ENCODE measurements around the gene KDM4C. TPM values are rescaled to one million over a fixed set of nuclear protein-coding genes. Genes with fewer than 3 reads are reported as not detected.

The KDM4C gene
- total and polyA plus RNA-seq, 2 of the 8 experiments (the other 6 are each of a cell fraction or from before 2014, with no cell fraction given): 13.0 to 26.1 TPM

DNA sequence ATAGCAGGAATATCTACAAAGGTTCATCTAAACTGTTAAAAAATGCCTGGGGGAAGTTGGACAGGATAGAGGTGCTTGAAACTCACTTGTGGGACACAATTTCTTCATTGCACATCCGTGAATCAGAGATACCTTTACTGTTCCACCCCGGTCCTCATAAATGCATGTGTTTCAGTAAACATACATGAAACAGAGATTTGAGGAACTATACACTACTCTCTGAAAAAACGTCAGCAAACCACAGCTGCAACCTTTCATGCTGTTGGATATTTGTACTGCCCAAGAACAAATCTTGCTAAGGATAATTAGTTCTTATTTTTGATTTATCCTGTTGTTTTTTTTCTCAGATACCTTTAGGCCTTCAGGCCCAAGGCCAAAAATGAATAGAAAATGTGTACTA, 337.3 kb downstream of the KDM4C start:
- Histone ChIP-seq H4K8ac (ENCODE audit: extremely low read depth, insufficient read depth, low read length) (no peak overlapping the region), H3K18ac (ENCODE audit: extremely low read depth, low read length) (no peak overlapping the region), H4K5ac (ENCODE audit: insufficient read length, low read depth, low read length) (no peak overlapping the region), H3K14ac (ENCODE audit: insufficient read length) (no peak overlapping the region), H2BK15ac (ENCODE audit: low read length) (no peak overlapping the region), H2AFZ (ENCODE audit: low read length) (no peak overlapping the region), H4K20me1 (replicated peaks in 1 of 2; ENCODE audit: control insufficient read depth in 1 of 2, insufficient read depth in 2 of 2, low read length in 2 of 2) (no peaks in the 10 kb centered on the region), H2AK5ac (ENCODE audit: low read depth, low read length) (no peak overlapping the region), H3K23me2 (ENCODE audit: low read depth, low read length) (no peaks in the 10 kb centered on the region), H3K9me3 (ENCODE audit: insufficient read depth in 2 of 2, low read depth in 1 of 2, low read length in 1 of 2) (no peaks in the 10 kb centered on the region), H2BK5ac (ENCODE audit: low read depth, low read length) (no peak overlapping the region), H3K4me2 (ENCODE audit: insufficient read depth in 1 of 2, low read depth in 2 of 2, low read length in 2 of 2) (no peak overlapping the region), H3K23ac (ENCODE audit: insufficient read length) (no peak overlapping the region), H4K91ac (replicated peaks; ENCODE audit: insufficient read length, low read length) (no peak overlapping the region), H2BK120ac (replicated peaks; ENCODE audit: low read depth, low read length) (no peak overlapping the region), H3K4me3 (ENCODE audit: extremely low read depth in 1 of 4, insufficient read depth in 2 of 4, low read depth in 3 of 4, low read length in 4 of 4) (no peak overlapping the region), H3K56ac (replicated peaks; ENCODE audit: insufficient read length, low read depth, low read length) (no peak overlapping the region), H3K36me3 (ENCODE audit: control insufficient read depth in 2 of 4, insufficient read depth in 4 of 4, low read length in 3 of 4) (no peaks in the 10 kb centered on the region; a peak in 1 of 8 replicates), H3K79me2 (ENCODE audit: control insufficient read depth in 1 of 2, insufficient read depth in 2 of 2, low read length in 2 of 2) (no peaks in the 10 kb centered on the region), H3K27ac (ENCODE audit: low read depth, low read length) (no peak overlapping the region), H3K4ac (replicated peaks; ENCODE audit: insufficient read length, low read depth, low read length) (no peak overlapping the region), H3K4me1 (replicated peaks in 1 of 4; ENCODE audit: control insufficient read depth in 3 of 4, insufficient read depth in 4 of 4, low read length in 3 of 4) (peaks cover 0 to 3% (median 1%) of the 10 kb centered on the region in 4 experiments; a peak in 1 of 7 replicates), H2BK20ac (ENCODE audit: low read length) (no peak overlapping the region), H2BK12ac (ENCODE audit: low read depth, low read length) (no peak overlapping the region), H3K9ac (replicated peaks in 1 of 4; ENCODE audit: extremely low read depth in 1 of 4, low read depth in 3 of 4, low read length in 3 of 4) (no peak overlapping the region), H3K27me3 (replicated peaks in 1 of 4; ENCODE audit: control insufficient read depth in 3 of 4, extremely low read depth in 1 of 4, insufficient read depth in 3 of 4, low read length in 3 of 4) (no peaks in the 10 kb centered on the region), H3K79me1 (ENCODE audit: low read depth, low read length) (no peaks in the 10 kb centered on the region)
- ChIA-PET POLR2A (ENCODE audit: partially characterized antibody) (no interaction called here), CTCF (ENCODE audit: partially characterized antibody) (interaction anchor here (0.7 to 5.0 kb wide), 17 partner anchors 10 to 418 kb away, joined by 3 to 23 read pairs (median 3); no protein-coding TSS in a partner anchor)
- WGBS, 2 experiments (ENCODE audit: extremely low coverage in 1 of 2, insufficient coverage in 1 of 2, insufficient read length in 1 of 2, insufficient replicate concordance in 2 of 2, low coverage in 1 of 2, low lambda C conversion rate in 2 of 2, missing lambda C conversion rate in 1 of 2): 89% methylated on average over 3 of the region's 3 CpGs; no CpG with 5 or more reads in 1 of the 2 experiments
- DNase-seq (ENCODE audit: low read depth in 1 of 2, low spot score in 2 of 2): no peak
- no peak for FAIRE-seq
- TF ChIP-seq NRF1 (IDR thresholded peaks at IDR 0.05; ENCODE audit: low read depth, low read length) (no peak), TCF12 (IDR thresholded peaks at IDR 0.05; ENCODE audit: low read depth, low read length) (no peak), RNF2 (IDR thresholded peaks at IDR 0.05; ENCODE audit: borderline replicate concordance, low read depth, low read length, missing control alignments, poor library complexity, severe bottlenecking) (no peak), CTBP2 (IDR thresholded peaks at IDR 0.05; ENCODE audit: borderline replicate concordance, insufficient read depth, insufficient read length, low read length) (no peak), KDM5A (IDR thresholded peaks at IDR 0.05; ENCODE audit: low read length) (no peak), RBBP5 (IDR thresholded peaks at IDR 0.05; ENCODE audit: borderline replicate concordance, low read depth, low read length) (no peak), ATF3 (IDR thresholded peaks at IDR 0.05; ENCODE audit: insufficient read depth, low read depth, low read length) (no peak), CHD1 (IDR thresholded peaks at IDR 0.05; ENCODE audit: low read depth, low read length) (no peak), BACH1 (IDR thresholded peaks at IDR 0.05; ENCODE audit: low read length) (no peak), SP1 (IDR thresholded peaks at IDR 0.05; ENCODE audit: low read depth, low read length) (no peak), RFX5 (IDR thresholded peaks at IDR 0.05; ENCODE audit: borderline replicate concordance, low read depth, low read length) (no peak), RXRA (IDR thresholded peaks at IDR 0.05; ENCODE audit: insufficient read depth, low read depth, low read length) (no peak), POLR2AphosphoS5 (IDR thresholded peaks at IDR 0.05; ENCODE audit: low read depth, low read length) (no peak)
- TF ChIP-seq, protein P1, sequence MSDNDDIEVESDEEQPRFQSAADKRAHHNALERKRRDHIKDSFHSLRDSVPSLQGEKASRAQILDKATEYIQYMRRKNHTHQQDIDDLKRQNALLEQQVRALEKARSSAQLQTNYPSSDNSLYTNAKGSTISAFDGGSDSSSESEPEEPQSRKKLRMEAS (IDR thresholded peaks at IDR 0.05): no peak

All from H1 (cell line).